ENCODE results near the gene DAAM2. TPM values are rescaled to one million over a fixed set of nuclear protein-coding genes. Genes with fewer than 3 reads are reported as not detected.

Gene DAAM2
- polyA plus RNA-seq, 4 donors: 22.7 to 27.7 (median 26.0) TPM

DNA sequence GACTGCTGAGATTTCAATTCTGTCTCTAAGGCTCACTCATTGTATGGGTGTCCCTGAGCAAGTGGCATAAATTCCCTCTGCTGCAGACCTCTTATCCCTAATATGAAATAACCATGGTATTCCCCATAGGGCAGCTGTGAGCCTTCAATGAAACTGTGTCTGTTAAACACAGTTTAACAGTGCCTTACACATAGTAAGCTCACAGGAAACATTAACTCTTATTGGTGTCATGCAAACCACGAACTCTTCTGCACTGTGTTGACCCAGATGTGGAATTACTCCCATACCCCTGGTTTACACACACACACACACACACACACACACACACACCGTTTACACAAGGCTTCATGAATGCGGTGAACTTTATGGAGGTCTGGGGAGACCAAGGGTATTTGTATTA is 23.2 kb downstream of the DAAM2 start:
- no peak for DNase-seq (ENCODE audit: low read depth in 4 of 4, low spot score in 3 of 4)

DNA sequence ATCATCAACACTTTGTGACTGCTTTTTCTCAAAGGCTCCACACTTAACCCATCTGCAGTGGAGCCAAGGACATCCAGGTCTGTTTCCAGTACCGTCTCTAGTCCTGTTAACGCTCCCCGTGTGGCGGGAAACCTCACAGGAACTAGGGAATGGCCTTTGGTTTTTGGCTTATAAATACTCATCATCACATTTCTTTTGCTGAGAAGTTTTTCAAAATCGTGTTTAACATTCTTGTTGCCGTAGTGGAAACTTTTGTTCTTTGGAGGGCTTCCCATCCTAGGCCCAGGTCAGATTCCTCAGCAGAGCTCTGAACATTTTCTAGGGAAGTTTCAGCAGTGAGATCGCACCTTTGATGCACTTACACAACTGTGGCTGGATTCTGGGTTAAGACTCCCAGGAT is 24.6 kb downstream of the DAAM2 start:
- DNase-seq (ENCODE audit: low read depth in 4 of 4, low spot score in 3 of 4): no peak

DNA sequence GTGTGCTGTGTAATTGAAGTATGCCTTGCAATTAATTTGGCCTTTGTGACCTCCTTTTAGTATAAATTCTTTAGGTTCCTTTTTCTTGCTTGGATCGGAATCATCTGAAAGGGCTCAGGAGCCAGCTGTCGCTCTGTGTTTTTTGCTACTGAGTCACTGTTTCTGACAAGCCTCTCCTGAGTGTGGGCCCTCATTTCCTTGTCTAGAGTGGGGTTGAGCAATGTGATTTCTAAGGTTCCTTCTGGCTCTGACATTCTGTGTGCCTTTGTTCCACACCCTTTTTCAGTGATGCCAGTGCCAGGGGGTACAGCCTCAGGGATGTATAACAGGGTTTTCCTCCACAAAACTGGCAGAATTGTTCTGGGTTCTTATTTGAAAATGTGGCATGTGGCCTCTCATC is 26.5 kb downstream of the DAAM2 start:
- DNase-seq (ENCODE audit: low read depth in 4 of 4, low spot score in 3 of 4): no peak

- no peak for DNase-seq (ENCODE audit: low read depth in 4 of 4, low spot score in 3 of 4)
Measured at GRCh38 chr6:39819228-39819627, 27.1 kb downstream of the DAAM2 start.

DNA sequence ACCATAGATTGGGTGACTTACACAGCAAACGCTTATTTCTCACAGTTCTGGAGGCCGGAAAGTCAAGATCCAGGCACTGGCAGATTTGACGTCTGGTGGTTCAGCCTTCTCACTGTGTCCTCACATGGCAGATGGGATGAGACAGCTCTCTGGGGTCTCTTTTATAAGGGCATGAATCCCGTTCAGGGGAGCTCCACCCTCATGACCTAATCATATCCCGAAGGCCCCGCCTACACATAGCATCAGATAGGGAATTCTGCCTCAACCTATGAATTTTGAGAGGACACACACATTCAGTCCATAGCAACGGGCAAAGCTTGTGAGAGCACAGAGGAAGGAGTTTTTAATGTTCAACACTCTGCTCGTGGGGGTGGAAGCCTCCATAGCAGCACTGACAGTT is 27.5 kb downstream of the DAAM2 start:
- DNase-seq (ENCODE audit: low read depth in 4 of 4, low spot score in 3 of 4): no peak

DNA sequence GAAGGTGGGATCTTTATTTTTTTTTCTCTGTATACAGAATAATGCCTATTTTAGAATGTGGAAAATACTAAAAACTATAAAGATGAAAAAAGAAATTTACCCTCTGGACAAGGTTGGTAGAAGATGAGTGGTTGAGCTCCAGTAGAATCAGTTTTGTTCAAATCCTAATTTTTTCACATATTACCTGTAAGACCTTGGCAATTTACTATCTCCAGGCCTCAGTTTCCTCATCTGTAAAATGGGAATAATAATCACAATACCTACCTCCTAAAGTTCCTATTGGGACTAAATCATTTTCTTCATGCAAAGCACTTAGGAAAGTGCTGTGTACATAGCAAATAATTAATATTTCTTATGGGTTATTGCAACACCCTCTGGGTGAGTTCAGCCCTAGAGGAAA is 28.4 kb downstream of the DAAM2 start:
- DNase-seq (ENCODE audit: low read depth in 4 of 4, low spot score in 3 of 4): no peak

DNA sequence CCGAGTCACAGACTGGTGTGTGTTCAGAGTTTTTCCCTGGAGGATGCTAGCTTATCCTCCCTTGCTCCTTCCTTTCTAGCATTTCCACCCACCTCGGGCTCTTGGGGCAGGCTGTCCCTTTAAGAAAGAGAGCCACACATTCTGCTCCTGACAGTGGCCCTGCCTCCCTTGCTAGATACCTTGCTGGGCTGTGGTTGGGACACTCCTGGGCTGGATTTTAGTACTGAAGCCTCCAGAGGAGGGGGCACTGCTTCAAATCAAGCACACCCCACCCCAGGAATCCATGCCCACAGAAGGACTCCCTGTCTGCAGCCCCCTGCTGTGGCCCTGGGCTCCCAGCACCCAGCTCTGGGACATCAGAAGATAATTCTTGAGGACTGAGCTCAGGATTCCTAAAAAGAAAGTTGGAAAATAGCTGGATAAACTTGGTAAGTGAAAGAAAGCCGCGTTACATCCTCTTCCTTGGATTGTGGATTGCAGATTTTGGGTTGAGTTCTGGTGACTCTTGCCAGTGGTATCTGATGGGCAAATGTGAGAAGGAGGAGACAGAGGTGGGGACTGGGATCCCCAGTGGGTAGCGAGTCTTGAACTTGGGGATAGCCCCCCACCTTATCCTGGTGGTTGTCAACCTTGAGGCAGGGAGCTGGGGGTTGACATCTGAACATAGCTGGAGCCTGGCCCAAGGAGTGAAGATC is 29.0 kb downstream of the DAAM2 start:
- DNase-seq (ENCODE audit: low read depth in 4 of 4, low spot score in 3 of 4): no peak

GRCh38 chr6:39821742-39822532 is 29.8 kb downstream of the DAAM2 start:
- DNase-seq (ENCODE audit: low read depth in 4 of 4, low spot score in 3 of 4): no peak

DNA sequence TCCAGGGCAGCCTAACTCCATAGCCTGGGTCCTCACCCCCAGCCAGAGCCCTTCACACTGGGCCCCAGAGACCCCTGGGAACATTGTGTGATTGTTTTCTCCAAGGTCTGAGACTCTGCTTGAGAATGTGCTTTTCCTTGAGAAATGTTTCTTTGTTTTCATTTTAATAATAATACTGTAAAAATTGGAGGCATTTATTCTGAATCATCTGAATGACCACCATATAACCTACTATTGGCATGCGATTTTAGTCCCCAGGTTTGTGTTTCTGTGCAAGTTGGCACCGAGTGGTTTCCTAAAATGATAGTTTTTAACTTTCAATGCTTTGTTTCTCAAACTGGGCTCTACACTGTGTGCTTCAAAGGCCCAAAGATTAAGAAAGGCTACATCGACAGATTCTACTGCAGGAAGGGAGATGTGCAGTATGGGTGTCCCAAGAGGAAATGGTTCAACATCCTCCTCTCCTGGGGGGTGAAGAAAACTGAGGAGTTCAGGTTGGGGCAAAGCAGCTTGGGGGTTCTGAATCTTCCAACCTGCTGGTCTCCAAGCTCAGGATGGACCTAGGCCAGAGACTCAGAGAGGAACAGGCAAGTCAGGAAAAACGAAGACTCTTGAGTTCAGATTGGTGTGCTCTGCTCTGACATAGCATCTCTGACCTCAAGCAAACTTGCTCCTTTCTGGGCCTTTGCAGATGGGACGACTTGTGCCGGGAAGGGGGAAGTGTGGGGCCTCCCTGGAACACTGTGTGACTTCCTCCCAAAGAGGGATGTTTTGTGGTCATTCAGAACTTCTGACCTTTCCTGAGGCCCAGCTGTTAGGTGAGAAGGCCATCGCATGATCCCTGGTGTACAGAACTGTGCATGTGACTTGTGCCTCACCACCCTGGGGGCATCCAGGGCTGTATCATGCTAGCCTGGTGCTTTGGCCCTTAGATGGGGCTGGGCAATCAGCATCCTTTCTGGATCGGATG is 31.0 kb downstream of the DAAM2 start:
- DNase-seq (ENCODE audit: low read depth in 4 of 4, low spot score in 3 of 4): no peak

- DNase-seq (ENCODE audit: low read depth in 4 of 4, low spot score in 3 of 4): no peak
Measured at GRCh38 chr6:39824030-39824926, 32.1 kb downstream of the DAAM2 start.

DNA sequence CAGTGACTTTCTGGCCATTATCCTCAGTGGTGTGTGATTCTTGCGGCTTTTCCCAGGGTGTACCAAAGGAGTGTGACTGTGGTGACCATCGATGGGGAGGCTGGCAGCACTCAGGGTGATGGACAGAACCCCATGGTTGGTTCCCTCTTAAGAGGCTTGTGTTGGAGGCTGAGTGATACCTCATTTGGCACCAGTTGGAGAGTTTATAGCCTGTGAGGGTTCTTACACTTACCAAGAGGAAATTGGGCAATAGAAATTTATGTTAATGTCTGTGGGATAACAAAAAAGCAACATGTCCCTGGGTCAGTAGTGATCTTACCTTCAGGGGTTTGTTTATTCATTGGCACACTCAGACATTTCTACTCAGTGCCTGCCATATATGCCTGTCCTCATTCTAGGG is 37.2 kb downstream of the DAAM2 start:
- no peak for DNase-seq (ENCODE audit: low read depth in 4 of 4, low spot score in 3 of 4)

DNA sequence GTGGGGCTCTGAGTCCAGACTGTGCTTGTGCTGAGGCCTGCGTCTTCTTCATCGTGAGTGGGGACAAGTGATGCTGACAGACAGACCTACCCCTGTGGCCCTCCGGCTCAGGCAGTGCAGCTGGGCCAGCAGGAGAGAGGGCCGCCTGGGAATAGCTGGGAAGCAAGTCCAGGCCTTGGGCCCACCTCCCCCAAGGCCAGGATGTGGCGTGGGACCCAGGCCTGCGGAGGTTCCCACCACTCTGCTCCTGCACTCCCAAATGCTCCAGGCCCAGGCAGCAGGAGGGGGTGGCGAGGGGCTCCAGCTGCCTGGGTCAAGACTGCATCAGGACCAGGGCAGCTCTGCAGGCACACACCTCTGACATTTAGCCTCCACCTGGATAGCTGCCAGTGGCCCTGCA is 38.3 kb downstream of the DAAM2 start:
- DNase-seq (ENCODE audit: low read depth in 4 of 4, low spot score in 3 of 4): no peak

DNA sequence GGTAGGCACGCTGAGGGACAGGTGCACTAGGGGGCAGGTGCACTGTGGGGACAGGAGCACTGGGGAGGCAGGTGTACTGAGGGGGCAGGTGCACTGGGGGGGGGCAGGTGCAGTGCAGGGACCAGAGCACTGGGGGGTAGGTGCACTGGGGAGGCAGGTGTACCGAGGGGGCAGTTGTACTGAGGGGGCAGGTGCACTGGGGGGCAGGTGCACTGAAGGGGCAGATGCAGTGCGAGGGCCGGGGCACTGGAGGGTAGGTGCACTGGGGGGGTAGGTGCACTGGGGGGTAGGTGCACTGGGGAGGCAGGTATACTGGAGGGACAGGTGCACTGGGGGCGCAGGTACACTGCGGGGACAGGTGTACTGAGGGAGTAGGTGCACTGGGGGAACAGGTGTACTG is 39.5 kb downstream of the DAAM2 start:
- no peak for DNase-seq (ENCODE audit: low read depth in 4 of 4, low spot score in 3 of 4)

GRCh38 chr6:39834278-39834677 is 42.1 kb downstream of the DAAM2 start:
- no peak for DNase-seq (ENCODE audit: low read depth in 4 of 4, low spot score in 3 of 4)

DNA sequence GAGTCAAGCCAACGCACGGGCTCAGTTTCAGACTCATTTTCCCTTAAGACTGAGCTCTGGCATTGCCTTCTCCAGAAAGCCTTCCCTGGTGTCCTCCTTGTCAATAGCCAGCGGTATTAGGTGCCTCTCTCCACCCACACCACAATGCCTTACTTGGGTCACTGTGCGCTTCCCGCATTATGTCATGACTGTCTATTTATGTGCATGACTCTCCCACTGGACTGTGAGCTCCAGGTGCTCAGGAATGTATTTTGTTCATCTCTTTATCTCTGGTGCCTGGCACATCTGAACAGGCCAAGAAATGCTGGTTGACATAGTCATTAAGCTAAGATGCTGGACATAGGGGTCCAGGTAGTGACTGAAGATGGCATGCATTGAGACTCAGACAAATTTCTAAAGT is 42.7 kb downstream of the DAAM2 start:
- DNase-seq (ENCODE audit: low read depth in 4 of 4, low spot score in 3 of 4): no peak

DNA sequence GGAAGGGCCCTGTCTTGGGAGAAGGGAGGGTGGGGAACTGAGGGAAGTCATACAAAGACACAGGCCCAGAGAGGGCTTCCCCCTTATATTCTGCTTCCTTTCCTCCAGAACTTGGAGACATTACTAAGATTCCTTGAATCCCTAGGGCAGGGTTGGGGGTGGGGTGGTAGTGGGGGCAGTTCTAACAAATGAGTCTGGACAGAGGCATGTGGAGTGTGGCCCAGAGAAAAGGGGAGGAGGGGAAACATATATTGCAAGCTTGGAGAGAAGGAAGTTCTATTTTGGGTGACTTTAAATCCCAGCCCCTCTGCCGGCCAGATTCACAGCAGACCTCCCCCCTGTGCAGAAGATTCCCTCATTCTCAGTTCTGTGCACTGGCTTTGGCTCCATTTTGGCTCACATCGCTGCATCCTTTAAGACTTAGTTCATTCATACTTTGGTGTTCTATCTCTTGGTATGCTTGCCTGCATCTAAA is 43.7 kb downstream of the DAAM2 start:
- no peak for DNase-seq (ENCODE audit: low read depth in 4 of 4, low spot score in 3 of 4)

GRCh38 chr6:39836606-39837005 is 44.4 kb downstream of the DAAM2 start:
- no peak for DNase-seq (ENCODE audit: low read depth in 4 of 4, low spot score in 3 of 4)

DNA sequence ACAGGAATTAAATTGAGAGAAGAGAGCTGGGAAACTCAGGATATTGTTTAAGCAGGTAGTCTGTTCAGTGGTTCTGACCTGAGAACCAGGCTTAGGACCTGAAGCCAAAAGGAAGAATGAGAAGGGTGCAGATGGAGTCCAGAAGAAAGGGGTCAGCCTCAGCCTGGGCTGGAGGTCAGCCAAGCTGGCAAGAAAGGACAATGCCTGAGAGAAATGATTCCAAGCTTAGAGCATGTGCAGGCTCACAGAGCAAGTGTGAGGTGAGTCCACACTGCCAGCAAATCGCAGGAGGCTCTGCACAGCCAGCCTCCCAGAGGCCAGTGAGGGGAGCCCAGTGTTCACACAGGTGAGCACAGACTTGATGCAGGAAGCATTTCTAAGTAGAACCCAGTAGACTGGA is 47.3 kb downstream of the DAAM2 start:
- no peak for DNase-seq (ENCODE audit: low read depth in 4 of 4, low spot score in 3 of 4)

GRCh38 chr6:39840781-39841180 is 48.6 kb downstream of the DAAM2 start:
- no peak for DNase-seq (ENCODE audit: low read depth in 4 of 4, low spot score in 3 of 4)

GRCh38 chr6:39841291-39841690 is 49.1 kb downstream of the DAAM2 start:
- no peak for DNase-seq (ENCODE audit: low read depth in 4 of 4, low spot score in 3 of 4)

Data from right renal pelvis (tissue), 4 donors.